Muscle layer of colon (tissue), 2 donors: Measurements from ENCODE around the gene CALML4.
"Not testable (repeated sequence)": the region's sequence is repeated elsewhere in the genome, so short reads cannot be mapped to it uniquely, and the experiment has no call there.

Source experiments
- H3K27ac ChIP-seq: one replicate; pipeline ENCODE4 v1.7.0; 2013; ENCODE audit warnings: low read depth, mild to moderate bottlenecking, low read length, moderate library complexity
- H3K27me3 ChIP-seq, 2 donors: one replicate each; pipeline ENCODE4 v1.7.0; 2013; ENCODE audit warnings: low read length in 2 of 2, mild to moderate bottlenecking in 2 of 2; ENCODE audit not compliant: insufficient read depth in 2 of 2, control insufficient read depth in 1 of 2
- H3K36me3 ChIP-seq: one replicate; pipeline ENCODE4 v1.7.0; 2013; ENCODE audit warnings: mild to moderate bottlenecking, low read length; ENCODE audit not compliant: insufficient read depth
- H3K4me1 ChIP-seq: one replicate; pipeline ENCODE4 v1.7.0; 2013; ENCODE audit warnings: mild to moderate bottlenecking, low read length; ENCODE audit not compliant: insufficient read depth
- H3K4me3 ChIP-seq, 2 donors: one replicate each; pipeline ENCODE4 v1.7.0; 2013; ENCODE audit warnings: low read length in 2 of 2, low read depth in 1 of 2, mild to moderate bottlenecking in 1 of 2, moderate library complexity in 1 of 2
- H3K9ac ChIP-seq: one replicate; pipeline ENCODE4 v1.7.0; 2013; ENCODE audit warnings: low read length
- H3K9me3 ChIP-seq: one replicate; pipeline ENCODE4 v1.7.0; 2013; ENCODE audit warnings: mild to moderate bottlenecking, low read length
- donor health status: abdominal sarcoma.
- donor health status: Adenocarcinoma of cecum.

CALML4 gene

GRCh38 chr15:68231102-68231818 is 26.1 kb upstream of the CALML4 start:
- Histone ChIP-seq H3K9me3 (no peaks in the 10 kb centered on the region), H3K27me3 (no peaks in the 10 kb centered on the region), H3K4me3 (no peak overlapping the region), H3K9ac (no peak overlapping the region), H3K36me3 (no peaks in the 10 kb centered on the region), H3K27ac (no peak overlapping the region), H3K4me1 (peaks cover 17% of the 10 kb centered on the region)

- peak overlapping the region; percentile 77 for H3K4me3 ChIP-seq
- H3K9ac ChIP-seq, result peak overlapping the region; percentile 64
- peak overlapping the region; percentile 80 for H3K27ac ChIP-seq
- H3K36me3 ChIP-seq, result no peaks in the 10 kb centered on the region
- no peaks in the 10 kb centered on the region for H3K27me3 ChIP-seq
- no peaks in the 10 kb centered on the region for H3K9me3 ChIP-seq
- peaks cover 17% of the 10 kb centered on the region for H3K4me1 ChIP-seq
Measured at GRCh38 chr15:68230157-68231100, 25.3 kb upstream of the CALML4 start.

- Histone ChIP-seq H3K27ac (peak within 1 kb of the TSS; percentile 80), H3K4me3 (peak within 1 kb of the TSS; percentile 77), H3K9ac (peak within 1 kb of the TSS; percentile 64)
Measured at GRCh38 chr15:68229386-68230156, 24.4 kb upstream of the CALML4 start, which contains the start of gene CLN6. Gene CLN6 (minus strand): TSS chr15:68229728. CDS start chr15:68229584, 144 bp downstream.

GRCh38 chr15:68228971-68229385 is 23.8 kb upstream of the CALML4 start:
- H3K27me3 ChIP-seq, result no peaks in the 10 kb centered on the region
- H3K9ac ChIP-seq, result peak overlapping the region; percentile 60
- H3K9me3 ChIP-seq, result no peaks in the 10 kb centered on the region
- peak overlapping the region; percentile 80 for H3K27ac ChIP-seq
- H3K4me3 ChIP-seq, result peak overlapping the region; percentile 77
- H3K4me1 ChIP-seq, result peaks cover 17% of the 10 kb centered on the region
- no peaks in the 10 kb centered on the region for H3K36me3 ChIP-seq

More at GRCh38 chr15:68229386-68230156, 24.4 kb upstream of the CALML4 start, which contains the start of gene CLN6:
- H3K9me3 ChIP-seq, result no peaks in the 10 kb centered on the region
- H3K4me1 ChIP-seq, result peaks cover 17% of the 10 kb centered on the region
- H3K36me3 ChIP-seq, result no peaks in the 10 kb centered on the region
- H3K27me3 ChIP-seq, result no peaks in the 10 kb centered on the region

GRCh38 chr15:68228143-68228970 is 23.2 kb upstream of the CALML4 start:
- H3K9me3 ChIP-seq, result no peaks in the 10 kb centered on the region
- H3K4me3 ChIP-seq, result peak overlapping the region; percentile 77
- no peaks in the 10 kb centered on the region for H3K36me3 ChIP-seq
- H3K4me1 ChIP-seq, result peaks cover 17% of the 10 kb centered on the region
- peak overlapping the region; percentile 60 for H3K9ac ChIP-seq
- no peaks in the 10 kb centered on the region for H3K27me3 ChIP-seq
- H3K27ac ChIP-seq, result peak overlapping the region; percentile 80

GRCh38 chr15:68227643-68228142 is 22.6 kb upstream of the CALML4 start:
- H3K36me3 ChIP-seq, result no peaks in the 10 kb centered on the region
- H3K4me3 ChIP-seq, result peak overlapping the region in 1 of 2 donors; percentile 77
- no peaks in the 10 kb centered on the region for H3K9me3 ChIP-seq
- H3K9ac ChIP-seq, result no peak overlapping the region
- peaks cover 17% of the 10 kb centered on the region for H3K4me1 ChIP-seq
- no peak overlapping the region for H3K27ac ChIP-seq
- no peaks in the 10 kb centered on the region for H3K27me3 ChIP-seq

- H3K9ac ChIP-seq, H3K36me3 ChIP-seq, H3K27me3 ChIP-seq, H3K4me3 ChIP-seq, H3K27ac ChIP-seq, H3K9me3 ChIP-seq: not testable (repeated sequence)
- peaks cover 17% of the 10 kb centered on the region for H3K4me1 ChIP-seq
Measured at GRCh38 chr15:68225442-68225841, 20.3 kb upstream of the CALML4 start.

GRCh38 chr15:68224546-68225250 is 19.6 kb upstream of the CALML4 start:
- no peaks in the 10 kb centered on the region for H3K27me3 ChIP-seq
- no peaks in the 10 kb centered on the region for H3K36me3 ChIP-seq
- no peak overlapping the region for H3K27ac ChIP-seq
- no peak overlapping the region for H3K4me3 ChIP-seq
- H3K9me3 ChIP-seq, result no peaks in the 10 kb centered on the region
- peaks cover 12% of the 10 kb centered on the region for H3K4me1 ChIP-seq
- H3K9ac ChIP-seq, result no peak overlapping the region

- H3K36me3 ChIP-seq, result peaks cover 5% of the 10 kb centered on the region
- no peak overlapping the region for H3K9ac ChIP-seq
- H3K4me1 ChIP-seq, result peaks cover 12% of the 10 kb centered on the region
- no peak overlapping the region for H3K4me3 ChIP-seq
- H3K27ac ChIP-seq, result no peak overlapping the region
- H3K27me3 ChIP-seq, result no peaks in the 10 kb centered on the region
- H3K9me3 ChIP-seq, result no peaks in the 10 kb centered on the region
Measured at GRCh38 chr15:68224108-68224507, 19.0 kb upstream of the CALML4 start.

- Histone ChIP-seq H3K36me3 (peaks cover 9% of the 10 kb centered on the region), H3K27ac (no peak overlapping the region), H3K9me3 (no peaks in the 10 kb centered on the region), H3K4me1 (peaks cover 7% of the 10 kb centered on the region), H3K4me3 (no peak overlapping the region), H3K27me3 (no peaks in the 10 kb centered on the region), H3K9ac (no peak overlapping the region)
Measured at GRCh38 chr15:68223171-68223570, 18.0 kb upstream of the CALML4 start.
